GM18870 (cell line): ENCODE measurements around the gene ZDHHC18.
"Not testable (repeated sequence)": the region's sequence is repeated elsewhere in the genome, so short reads cannot be mapped to it uniquely, and the experiment has no call there.

Source experiments
- ATAC-seq: cut with Tn5 transposase; IDR thresholded peaks from one replicate; pipeline ENCODE4 v1.9.1; 2021; ENCODE audit warnings: moderate library complexity; ENCODE audit not compliant: unreplicated experiment

Gene ZDHHC18

DNA sequence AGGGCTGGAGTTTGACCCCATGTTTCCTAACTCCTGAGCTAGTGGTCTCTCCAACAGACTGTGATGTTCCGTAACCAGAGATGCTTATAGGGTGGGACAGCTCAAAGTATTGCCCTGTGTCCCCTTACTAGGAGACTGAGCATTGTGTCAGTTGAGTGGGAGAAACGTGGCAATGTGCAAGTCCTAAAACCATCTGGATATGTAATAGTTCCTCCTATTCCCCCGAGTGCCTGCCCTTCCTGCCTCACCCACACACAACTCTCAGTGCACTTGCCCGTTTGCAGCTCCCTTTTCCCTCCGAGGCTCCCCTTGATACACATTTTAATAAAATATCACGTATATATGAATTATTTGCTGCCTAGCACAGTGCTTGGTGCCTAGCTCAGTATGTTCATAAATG lies 35.3 kb upstream of the ZDHHC18 start:
- no peak for ATAC-seq

GRCh38 chr1:26791626-26792025 lies 34.9 kb upstream of the ZDHHC18 start:
- no peak for ATAC-seq

- ATAC-seq = no peak
Observed at GRCh38 chr1:26792924-26793323, 33.6 kb upstream of the ZDHHC18 start.

GRCh38 chr1:26794391-26794790 lies 32.1 kb upstream of the ZDHHC18 start:
- no peak for ATAC-seq

- ATAC-seq = no peak
Observed at GRCh38 chr1:26797627-26798026, 28.9 kb upstream of the ZDHHC18 start.

GRCh38 chr1:26799479-26800142 lies 26.9 kb upstream of the ZDHHC18 start:
- ATAC-seq = no peak

GRCh38 chr1:26803932-26804331 lies 22.6 kb upstream of the ZDHHC18 start:
- not testable (repeated sequence) for ATAC-seq

DNA sequence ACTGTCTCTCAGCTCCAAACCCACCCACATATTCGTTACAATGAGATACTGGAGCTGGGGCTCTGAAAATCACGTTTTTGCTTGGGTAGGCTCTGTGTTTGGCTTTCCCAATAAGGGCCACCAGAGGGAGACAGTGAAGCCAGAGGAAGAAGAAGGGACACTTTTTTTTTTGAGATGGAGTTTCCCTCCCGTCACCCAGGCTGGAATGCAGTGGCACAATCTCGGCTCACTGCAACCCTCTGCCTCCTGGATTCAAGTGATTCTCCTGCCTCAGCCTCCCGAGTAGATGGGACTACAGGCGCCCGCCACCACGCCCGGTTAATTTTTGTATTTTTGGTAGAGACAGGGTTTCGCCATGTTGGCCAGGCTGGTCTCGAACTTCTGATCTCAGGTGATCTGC lies 16.4 kb upstream of the ZDHHC18 start:
- ATAC-seq = not testable (repeated sequence)

DNA sequence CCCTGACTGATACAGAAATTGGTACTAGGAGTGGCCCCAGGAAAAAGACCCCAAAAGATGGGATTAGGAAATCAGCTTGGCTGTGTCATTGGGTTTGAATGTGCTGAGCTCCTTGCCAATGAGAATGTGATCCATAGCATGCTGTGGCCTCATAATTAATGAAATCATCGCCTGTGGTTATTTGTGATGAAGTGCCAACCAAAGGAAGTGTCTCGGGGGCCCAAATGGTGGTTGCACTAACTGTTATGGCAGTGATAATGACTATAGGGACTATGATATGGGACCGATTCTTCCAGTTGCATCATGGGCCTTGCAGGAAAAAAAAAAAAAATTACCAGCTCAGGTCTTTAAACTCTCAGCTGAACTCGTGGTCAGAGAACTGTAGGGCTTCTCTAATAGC lies 15.4 kb upstream of the ZDHHC18 start:
- no peak for ATAC-seq

DNA sequence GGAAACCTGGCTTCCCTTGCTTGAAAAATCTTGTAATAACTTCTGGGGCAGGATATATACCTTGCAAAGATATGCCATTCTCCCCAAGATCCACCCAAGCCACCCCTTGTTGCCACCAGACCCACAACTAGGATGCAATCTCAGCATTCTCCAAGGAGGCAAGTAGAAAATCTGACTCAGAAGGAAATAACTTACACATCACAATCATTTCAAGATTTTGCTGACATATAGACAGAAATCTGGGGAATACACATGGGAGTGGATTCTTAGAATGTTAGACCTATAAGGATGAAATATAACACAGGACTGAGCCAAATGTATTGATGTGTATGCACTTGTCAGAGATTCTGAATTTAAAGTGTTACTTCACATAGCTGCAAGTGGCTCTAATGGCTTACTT lies 14.8 kb upstream of the ZDHHC18 start:
- no peak for ATAC-seq

DNA sequence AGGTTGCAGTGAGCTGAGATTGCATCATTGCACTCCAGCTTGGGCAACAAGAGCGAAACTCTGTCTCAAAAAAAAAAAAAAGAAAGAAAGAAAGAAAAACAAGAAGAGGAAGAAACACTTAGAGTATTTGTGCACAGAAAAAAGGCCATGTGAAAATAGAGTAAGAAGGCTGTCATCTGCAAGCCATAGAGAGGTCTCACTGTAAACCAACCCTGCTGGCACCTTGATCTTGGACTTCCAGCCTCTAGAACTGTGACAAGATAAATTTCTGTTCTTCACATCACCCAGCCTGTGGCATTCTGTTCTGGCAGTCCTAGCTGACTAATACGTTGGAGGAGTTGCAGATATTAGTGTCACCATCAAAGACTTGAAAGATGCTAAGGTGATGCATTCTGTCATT lies 12.1 kb upstream of the ZDHHC18 start:
- ATAC-seq = no peak

GRCh38 chr1:26814893-26815292 lies 11.6 kb upstream of the ZDHHC18 start:
- no peak for ATAC-seq

GRCh38 chr1:26820784-26821269 lies 5.7 kb upstream of the ZDHHC18 start:
- no peak for ATAC-seq

DNA sequence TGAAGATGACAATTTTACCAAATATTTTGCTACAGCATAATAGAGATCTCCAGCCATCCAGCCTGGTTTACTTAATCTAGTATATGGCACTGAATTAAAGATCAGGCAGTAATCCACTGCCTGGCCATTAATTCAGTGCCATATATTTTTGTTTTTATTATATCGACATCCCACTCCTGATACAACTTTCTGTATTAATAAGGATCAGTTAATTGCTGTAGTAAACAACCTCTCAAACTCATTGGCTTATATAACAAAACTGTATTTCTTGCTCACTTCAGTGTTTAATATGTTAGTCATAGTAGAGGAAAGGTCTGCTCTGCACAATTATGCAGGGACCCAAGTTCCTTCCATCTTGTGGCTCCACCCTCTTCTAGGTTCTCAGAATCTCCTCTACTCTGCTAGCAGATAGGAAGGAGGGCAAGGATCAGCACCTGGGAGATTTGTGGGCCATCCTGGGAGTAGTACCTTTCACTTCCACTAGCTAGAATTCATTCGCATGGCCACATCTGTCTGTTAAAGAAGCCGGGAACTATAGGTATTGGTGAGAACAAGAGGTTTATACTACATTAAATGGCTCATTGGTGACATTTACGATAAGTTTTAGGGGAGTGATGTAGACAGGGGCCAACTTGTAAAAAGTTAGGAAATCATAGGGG lies 3.6 kb upstream of the ZDHHC18 start:
- no peak for ATAC-seq

- no peak for ATAC-seq
Observed at GRCh38 chr1:26824731-26825130, 1.8 kb upstream of the ZDHHC18 start.

- no peak for ATAC-seq
Observed at GRCh38 chr1:26827106-26827604, 667 bp downstream of the ZDHHC18 start.

DNA sequence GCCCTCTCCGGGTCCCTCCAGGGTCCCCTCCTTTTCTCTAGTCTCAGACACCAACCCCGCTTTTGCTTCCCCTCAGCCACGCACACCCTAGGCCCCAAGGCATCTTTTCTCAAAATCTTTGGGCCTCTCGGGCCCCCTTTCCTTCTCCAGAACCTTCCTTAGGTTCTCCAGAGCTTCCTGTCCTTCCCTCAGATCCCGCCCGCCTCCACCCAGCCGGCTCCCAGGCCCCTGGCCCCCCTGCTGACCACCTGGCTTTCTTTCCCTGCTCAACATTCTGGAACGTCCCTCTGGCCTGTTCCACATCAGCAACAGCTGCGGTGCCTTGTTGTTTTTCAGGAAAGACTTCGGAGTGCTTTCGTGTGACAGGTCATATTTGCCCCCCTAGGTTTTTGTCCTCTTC lies 1.2 kb downstream of the ZDHHC18 start:
- no peak for ATAC-seq

DNA sequence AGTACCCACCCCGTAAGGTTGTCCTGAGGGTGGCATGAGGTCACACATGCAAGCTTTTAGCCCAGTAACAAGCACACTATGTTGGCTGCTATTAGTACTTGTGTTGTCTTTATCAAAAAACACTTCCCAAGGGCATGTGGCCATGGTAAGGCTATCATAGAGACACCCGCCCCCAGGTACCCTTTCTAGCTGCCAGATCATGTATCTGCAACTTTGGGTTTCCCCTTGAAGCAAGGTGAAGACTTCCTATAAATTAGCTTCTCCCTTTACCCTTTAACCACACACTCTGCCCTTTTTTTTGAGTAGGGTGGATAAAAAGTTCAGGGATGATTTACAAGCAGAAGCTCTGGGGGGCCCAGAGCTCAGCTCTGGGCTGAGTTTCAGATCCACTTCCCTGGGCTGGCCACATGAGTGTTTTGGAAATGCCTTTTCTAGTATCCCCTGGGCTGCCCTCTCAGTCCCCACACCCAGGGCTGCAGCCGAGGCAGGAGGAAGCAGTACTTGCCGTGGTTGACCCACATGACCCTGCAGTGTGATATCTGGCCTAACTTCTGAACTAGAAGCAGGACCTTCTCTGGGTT lies 2.0 kb downstream of the ZDHHC18 start:
- no peak for ATAC-seq

DNA sequence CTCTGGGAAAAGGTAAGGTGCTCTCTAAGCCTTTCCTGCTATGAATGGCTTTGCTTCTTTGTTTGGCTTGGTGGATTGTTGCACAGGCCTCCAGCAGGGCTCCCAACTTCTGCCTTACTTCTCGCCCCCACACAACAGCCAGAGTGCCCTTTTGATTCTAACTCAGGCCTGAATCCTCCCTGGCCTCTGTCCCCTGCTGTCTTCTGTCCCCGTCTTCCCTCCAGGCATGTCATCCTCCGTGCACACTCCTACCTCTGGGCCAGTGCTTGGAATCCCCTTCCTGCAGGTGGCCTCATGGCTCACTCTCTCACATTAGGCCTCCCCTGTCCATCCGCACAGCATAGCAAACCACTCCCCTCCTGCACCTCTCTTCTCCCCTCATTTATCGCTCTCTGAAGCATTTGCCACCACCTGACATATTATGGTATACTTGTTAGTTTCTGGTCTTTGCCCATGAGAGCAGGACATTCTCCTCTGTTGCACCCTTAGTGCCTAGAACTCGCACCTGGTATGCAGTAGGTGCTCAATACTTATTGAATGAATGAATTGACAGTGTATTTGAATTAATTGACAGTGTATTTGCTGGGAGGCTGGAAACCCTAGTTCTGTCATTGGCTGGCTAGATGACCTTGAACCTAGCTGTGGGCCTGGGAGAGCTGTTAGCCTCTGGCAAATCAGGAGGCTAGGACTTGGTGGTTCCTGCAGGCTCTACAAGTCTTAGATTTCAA lies 2.9 kb downstream of the ZDHHC18 start:
- ATAC-seq = no peak

- no peak for ATAC-seq
Observed at GRCh38 chr1:26831059-26831458, 4.6 kb downstream of the ZDHHC18 start.

DNA sequence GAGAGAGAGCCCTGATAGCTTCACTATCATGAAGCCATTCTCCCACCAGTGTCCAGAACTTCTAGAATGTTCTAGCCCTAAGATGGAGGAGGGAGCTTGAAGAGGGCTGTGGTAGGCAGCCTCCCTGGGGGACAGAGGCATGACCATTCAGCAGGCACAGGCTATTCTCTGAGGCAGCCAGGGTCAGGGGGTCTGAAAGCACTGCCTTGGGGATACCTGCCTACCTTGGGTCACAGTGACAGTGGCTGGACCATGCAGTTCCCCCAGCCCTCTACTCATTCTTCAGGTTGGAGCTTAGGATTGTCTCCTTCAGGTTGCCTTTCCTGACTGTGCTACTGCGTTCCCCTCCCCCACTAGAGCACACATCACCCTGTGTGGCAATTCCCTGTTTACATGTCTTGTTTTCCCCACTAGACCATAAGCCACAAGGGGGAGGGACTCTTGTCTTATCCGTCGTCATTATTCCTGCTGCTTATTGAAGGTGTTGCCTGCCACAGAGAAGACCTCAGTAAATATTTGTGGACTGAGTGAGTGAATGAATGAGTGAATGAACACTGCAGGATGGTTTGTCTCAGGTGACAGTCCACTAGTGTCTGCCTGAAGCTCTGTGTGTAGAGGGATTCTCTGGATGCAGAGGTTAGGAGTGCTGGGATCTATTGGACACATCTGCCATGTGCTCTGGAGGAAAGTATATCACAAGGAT lies 5.2 kb downstream of the ZDHHC18 start:
- no peak for ATAC-seq
